HG03159 (cell line): ENCODE data around the gene OR2K2.
"Not testable (repeated sequence)": the region's sequence is repeated elsewhere in the genome, so short reads cannot be mapped to it uniquely, and the experiment has no call there.

ENCODE experiments used
- ATAC-seq: cut with Tn5 transposase; IDR thresholded peaks from one replicate; pipeline ENCODE4 v1.9.1; 2021; ENCODE audit warnings: mild to moderate bottlenecking, moderate library complexity; ENCODE audit not compliant: unreplicated experiment

OR2K2 gene, protein sequence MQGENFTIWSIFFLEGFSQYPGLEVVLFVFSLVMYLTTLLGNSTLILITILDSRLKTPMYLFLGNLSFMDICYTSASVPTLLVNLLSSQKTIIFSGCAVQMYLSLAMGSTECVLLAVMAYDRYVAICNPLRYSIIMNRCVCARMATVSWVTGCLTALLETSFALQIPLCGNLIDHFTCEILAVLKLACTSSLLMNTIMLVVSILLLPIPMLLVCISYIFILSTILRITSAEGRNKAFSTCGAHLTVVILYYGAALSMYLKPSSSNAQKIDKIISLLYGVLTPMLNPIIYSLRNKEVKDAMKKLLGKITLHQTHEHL

DNA sequence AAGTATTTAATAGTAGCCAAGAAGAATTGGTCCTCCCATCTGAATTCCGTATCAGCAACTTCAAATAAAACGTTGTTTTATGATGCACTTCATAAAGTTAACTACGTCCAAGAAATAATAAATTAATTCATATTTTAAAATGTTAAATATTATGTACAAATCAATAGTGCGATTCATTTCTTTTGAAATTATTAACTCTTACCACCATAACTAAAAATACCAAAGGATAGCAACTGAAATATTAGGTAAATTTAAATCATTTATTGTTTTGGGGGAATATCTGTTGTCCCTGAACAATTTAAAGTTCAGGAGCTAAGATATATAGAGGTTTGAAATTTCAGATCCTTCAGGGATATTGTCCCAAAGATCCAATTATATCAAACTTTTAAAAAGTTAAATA, at the start of gene OR2K2:
TSS of gene OR2K2 (minus strand) at position 101 of the 400 bp plus-strand sequence. CDS start 1,791 bp downstream, outside the sequence.
- no peak for ATAC-seq

DNA sequence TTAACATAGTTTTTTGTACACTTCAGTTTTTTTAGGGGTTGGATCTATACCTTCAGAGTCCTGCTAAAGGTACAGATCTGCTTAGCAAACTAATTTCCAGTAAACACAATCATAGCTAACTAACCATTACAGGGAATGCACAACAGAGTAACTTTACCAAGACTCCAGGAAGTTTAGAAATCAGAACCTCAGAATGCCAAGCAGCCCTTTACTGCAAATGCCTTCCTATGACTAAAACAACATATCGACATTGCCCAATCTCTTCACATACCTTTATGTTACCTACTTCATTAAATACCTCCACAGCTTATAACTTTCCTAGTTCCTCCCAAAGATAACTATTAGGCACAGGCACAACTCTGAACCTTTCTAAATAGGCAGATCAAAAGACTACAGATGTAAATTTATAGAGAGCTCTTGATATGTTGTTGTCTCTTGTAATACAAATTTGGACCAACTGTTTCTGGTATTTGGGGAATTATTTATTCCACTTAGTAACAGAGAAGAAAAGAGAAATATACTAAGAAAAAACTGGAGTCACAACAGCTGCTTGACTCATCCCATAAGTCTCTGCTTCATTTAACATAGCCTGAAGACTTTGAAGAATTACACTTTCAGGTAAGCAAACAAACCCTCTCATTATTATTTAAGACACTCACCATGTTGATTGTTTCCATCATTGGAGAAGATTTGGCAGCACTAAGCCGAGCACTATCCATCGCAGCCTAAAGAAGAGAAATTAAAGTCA, 46.0 kb upstream of the OR2K2 start:
- ATAC-seq = no peak

GRCh38 chr9:111375062-111375461, 45.0 kb upstream of the OR2K2 start:
- no peak for ATAC-seq

DNA sequence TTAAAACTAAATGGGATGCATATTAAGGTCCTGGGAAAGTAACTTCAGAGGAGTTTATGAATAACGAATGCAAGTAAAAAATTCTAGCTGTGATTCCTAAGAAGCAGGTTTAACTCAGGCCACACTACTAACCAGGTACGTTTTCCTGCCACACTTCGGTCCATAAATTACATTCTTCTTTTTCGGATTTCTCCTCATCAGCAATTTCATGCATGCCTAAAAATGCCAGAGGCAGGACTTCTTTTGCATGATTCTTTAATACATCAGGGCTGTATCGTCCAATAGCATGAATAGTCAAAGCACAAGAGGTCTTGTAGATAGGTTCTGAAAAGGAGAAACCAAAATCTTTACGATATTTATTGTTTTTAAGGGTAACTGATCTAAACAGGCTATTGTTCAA, 42.3 kb upstream of the OR2K2 start:
- ATAC-seq = no peak

DNA sequence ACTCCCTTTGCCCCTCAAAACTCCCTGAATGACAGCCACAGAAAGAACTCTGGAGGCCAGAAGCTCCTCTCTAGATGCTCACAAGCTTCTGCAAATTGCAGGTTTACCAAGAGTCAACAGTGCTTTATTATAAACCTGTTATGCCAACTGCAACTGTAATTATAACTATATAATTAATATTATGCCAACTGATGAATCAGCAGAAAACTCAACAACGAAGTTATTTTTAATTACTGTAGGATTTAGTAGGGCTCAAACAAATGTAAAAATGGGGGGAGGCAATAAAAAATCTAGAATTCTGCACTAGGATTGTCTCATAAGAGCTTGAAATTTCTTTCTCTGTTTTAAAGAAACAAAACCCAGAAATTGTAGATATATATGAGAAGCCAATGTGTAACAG, 37.0 kb upstream of the OR2K2 start:
- no peak for ATAC-seq

DNA sequence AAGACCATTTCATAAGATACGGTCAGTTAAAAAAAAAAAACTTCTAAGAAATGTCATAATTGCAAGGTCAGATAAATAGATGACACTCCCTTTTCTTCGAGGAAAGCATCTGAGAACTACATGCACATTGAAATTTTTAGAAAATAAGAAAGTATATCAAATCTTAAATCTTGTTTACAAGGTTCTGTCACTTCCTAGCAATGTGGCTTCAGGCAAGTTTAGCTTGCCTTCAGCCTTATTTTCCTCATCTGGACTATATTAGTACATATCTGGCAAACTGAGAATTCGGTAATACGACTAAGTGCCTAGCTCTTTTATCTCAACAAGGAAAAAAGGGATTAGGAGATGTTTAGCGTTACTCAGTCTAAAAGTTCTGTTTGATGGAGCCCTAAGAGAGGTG, 32.5 kb upstream of the OR2K2 start:
- no peak for ATAC-seq

DNA sequence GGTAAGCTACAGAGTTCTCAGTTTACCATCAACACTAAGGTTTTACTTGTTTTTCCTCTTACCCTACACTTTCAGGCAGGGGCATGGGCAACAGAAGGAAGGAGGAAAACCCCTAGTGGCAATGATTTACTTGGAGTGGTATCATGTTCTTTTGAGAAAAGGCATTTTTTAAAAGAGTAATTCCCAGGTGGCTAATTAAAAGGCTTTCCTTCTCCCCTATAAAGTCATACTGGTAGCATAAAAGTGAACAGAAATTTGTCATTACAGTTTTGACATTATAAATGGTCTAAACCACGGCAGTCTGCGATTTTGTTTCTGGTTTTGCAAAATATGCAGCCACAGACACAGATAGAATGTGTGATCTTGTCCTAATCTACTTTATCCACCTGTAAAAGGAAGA, 30.9 kb upstream of the OR2K2 start:
- ATAC-seq = peak; percentile 45

DNA sequence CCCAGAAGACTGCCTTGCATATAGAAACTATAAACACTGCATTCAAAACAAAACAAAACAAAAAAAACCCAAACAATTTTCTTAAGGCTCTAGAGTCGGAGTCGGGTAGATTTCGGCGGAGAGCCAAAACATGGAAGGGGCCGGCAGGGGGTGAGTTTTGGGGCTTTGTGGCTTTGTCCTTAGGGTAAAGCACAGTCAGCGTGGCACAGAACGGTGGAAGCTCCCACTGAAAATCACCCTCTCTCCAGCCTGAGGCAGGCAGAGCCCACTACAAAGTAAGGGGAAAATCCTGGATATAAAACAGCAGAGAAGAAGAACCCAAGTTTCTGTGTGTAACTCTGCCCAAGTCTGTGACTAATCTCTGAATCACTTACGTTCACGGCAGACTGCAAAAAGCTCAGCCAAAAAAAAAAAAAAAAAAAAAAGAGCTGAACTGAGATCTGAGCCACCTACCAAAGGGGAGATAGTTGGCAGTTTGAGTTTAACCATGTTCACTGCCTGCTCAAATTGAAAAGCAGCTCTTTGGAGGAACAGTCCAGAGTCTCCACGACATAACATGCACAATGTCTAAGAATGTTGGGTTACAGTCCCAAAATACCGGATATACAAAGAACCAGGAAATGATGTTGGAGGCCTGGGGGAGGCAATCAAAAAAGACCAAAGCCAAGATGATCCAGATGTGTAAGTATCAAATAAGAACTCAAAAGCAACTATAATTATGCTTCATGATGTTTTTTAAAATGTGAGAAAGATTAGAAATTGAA, 26.6 kb upstream of the OR2K2 start:
- no peak for ATAC-seq

DNA sequence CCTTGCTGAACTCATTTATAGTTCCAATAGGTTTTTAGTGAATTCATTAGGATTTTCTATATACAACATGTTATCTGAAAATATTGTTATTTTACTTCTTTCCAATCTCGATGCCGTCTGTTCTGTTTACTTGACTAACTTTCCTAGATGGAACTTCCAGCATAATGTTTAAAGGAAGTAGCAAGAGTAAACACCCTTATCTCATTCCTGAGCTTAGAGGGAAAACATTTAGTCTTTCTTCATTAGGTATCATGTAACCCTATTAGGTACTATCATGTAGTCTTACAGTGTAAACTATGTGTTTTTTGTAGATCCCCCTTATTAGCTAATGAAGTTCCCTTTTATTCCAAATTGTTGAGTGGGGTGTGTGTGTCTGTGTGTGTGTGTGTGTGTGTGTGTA, 22.5 kb upstream of the OR2K2 start:
- no peak for ATAC-seq

DNA sequence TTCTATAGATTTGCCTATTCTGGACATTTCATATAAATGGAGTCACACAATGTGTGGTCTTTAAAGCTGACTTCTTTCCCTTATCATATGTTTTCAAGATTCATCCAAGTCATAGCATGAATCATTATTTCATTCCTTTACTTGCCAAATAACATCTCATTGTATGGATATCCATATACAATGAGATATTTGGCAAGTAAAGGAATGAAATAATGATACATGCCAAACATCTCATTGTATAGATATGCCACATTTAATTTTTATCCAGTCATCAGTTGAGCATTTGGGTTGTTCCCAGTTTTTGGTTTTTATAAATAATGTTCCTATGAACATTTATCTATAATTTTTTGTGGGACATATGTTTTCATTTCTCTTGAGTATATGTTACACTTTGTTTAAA, 20.5 kb upstream of the OR2K2 start:
- ATAC-seq = no peak

DNA sequence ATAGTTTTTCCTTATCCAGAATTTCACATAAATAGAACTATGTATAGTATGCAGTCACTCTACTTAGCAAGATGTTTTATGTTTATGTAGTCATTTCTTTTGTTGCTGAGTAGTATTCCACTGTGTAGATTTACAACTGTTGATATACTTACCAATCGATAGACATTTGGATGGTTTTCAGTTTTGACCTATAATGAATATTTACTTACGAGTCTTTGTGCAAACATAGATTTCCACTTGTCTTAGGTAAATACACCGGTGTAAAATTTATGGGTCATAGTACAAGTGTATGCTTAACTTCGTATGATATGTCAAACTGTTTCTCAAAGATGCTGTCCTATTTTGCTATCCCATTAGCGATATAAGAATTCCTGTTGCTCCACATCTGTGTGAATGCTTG, 19.7 kb upstream of the OR2K2 start:
- ATAC-seq = no peak

GRCh38 chr9:111348821-111349271, 18.8 kb upstream of the OR2K2 start:
- ATAC-seq = no peak

GRCh38 chr9:111334318-111334863, 4.4 kb upstream of the OR2K2 start:
- not testable (repeated sequence) for ATAC-seq

DNA sequence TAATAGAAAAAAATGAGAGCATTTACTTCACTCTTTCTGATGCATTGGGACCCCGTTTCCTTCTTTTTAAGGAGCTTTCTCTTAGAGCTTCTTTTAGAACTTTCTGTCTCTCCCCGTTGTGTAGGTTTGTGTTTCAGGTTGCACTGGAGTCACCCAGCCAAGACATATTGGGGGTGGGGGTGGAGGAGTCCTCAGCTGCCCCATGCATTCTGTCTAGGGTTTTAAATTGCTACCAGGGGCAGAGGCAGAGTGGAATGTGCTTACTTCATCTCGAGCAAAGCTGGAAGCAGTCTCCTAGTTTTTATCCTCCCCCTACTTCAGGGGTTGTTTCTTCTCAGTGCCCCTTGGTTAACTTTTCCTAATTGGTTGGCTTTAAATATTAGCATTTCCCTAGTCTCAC, 9.4 kb downstream of the OR2K2 start:
- no peak for ATAC-seq

DNA sequence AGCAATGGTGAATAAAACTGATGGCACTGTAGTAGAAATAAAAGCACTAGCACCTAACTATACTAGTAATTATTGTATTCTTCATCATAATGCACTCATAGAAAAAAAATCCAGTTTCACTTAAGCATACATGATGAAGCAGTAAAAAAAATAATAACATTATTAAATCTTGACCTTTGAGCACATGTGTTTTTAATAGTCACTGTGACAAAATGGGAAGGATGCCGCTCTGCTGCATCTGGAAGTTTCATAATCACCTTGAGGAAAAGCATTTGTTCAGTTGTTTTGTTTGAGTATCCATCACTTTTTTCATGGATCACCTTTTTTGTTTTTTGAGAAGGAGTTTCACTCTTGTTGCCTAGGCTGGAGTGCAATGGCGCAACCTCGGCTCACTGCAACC, 13.2 kb downstream of the OR2K2 start:
- ATAC-seq = no peak

- ATAC-seq = no peak
Measured at GRCh38 chr9:111305914-111306313, 24.1 kb downstream of the OR2K2 start.

DNA sequence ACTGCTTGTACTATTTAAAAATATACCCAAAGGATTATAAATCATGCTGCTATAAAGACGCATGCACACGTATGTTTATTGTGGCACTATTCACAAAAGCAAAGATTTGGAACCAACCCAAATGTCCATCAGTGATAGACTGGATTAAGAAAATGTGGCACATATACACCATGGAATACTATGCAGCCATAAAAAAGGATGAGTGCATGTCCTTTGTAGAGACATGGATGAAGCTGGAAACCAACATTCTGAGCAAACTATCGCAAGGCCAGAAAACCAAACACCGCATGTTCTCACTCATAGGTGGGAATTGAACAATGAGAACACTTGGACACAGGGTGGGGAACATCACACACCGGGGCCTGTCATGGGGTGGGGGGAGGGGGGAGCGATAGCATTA, 26.0 kb downstream of the OR2K2 start:
- ATAC-seq = not testable (repeated sequence)

GRCh38 chr9:111301195-111301594, 28.8 kb downstream of the OR2K2 start:
- ATAC-seq = no peak

DNA sequence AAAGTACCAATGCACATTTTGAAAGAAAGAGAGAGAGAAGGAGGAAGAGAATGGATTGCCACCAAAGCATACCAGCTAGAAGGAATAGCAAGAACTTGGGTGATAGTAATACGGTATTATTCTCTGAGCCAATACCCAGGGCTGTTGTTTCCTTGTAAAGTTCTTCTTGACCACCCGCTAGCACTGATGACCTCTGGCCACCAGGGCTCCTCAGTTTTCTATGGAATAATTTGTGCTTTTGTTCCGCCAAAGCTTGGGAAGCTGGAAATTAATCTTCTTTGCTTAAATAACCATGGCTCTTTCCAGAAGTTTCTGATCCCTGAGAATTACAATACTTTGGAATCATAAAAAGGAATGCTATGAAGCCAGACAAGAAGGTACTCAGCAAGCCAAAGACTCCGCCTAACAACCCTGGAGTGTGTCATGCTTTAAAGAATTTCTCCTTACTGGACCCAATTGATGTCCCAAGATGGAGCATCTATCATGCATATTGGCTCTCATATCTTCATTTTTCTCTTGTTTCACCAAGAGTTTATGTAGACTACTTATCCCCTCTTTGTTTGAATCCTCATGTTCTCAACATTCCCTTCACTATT, 29.8 kb downstream of the OR2K2 start:
- no peak for ATAC-seq

- not testable (repeated sequence) for ATAC-seq
Measured at GRCh38 chr9:111299599-111299966, 30.4 kb downstream of the OR2K2 start.
